ENCODE measurements around the gene C7. TPM values are rescaled to one million over a fixed set of nuclear protein-coding genes. Genes with fewer than 3 reads are reported as not detected.
"Not testable (repeated sequence)": the region's sequence is repeated elsewhere in the genome, so short reads cannot be mapped to it uniquely, and the experiment has no call there.

The C7 gene
- total RNA-seq, 4 donors from 2014 or later: 77.4 to 170 (median 127) TPM

GRCh38 chr5:40895440-40896425 is 13.6 kb upstream of the C7 start:
- H3K27me3 ChIP-seq; DNase-seq; H3K36me3 ChIP-seq; H3K27ac ChIP-seq; H3K4me3 ChIP-seq; H3K4me1 ChIP-seq; intact Hi-C loops (cut with DNase I; ENCODE audit: low total_unique reads); H3K9me3 ChIP-seq: not testable (repeated sequence)
- in situ Hi-C loops (cut with MboI; ENCODE audit: low pct_ligation_motif_present in 1 of 4, low pct_unique_long_range_greater_than_20kb in 1 of 4, low sequenced_read_pairs in 3 of 4): loop anchor here (25.0 kb wide), 4 partner anchors 933 to 1308 kb away; no protein-coding TSS in a partner anchor
- WGBS, 2 donors (ENCODE audit: low coverage in 1 of 2): 80 to 81% methylated on average over 1 to 10 of the region's 10 CpGs

GRCh38 chr5:40904205-40904993 is 4.9 kb upstream of the C7 start:
- Histone ChIP-seq H3K4me3 (no peak overlapping the region), H3K9me3 (no peaks in the 10 kb centered on the region), H3K36me3 (no peaks in the 10 kb centered on the region), H3K27ac (no peak overlapping the region), H3K27me3 (no peaks in the 10 kb centered on the region), H3K4me1 (peaks cover 0 to 21% (median 7%) of the 10 kb centered on the region in 4 donors)
- TF ChIP-seq, protein P1, sequence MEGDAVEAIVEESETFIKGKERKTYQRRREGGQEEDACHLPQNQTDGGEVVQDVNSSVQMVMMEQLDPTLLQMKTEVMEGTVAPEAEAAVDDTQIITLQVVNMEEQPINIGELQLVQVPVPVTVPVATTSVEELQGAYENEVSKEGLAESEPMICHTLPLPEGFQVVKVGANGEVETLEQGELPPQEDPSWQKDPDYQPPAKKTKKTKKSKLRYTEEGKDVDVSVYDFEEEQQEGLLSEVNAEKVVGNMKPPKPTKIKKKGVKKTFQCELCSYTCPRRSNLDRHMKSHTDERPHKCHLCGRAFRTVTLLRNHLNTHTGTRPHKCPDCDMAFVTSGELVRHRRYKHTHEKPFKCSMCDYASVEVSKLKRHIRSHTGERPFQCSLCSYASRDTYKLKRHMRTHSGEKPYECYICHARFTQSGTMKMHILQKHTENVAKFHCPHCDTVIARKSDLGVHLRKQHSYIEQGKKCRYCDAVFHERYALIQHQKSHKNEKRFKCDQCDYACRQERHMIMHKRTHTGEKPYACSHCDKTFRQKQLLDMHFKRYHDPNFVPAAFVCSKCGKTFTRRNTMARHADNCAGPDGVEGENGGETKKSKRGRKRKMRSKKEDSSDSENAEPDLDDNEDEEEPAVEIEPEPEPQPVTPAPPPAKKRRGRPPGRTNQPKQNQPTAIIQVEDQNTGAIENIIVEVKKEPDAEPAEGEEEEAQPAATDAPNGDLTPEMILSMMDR (IDR thresholded peaks at IDR 0.05): peak; percentile 84 to 94 (median 87)
- no peak for TF ChIP-seq POLR2A (IDR thresholded peaks at IDR 0.05)
- TF ChIP-seq EP300 (IDR thresholded peaks at IDR 0.05; ENCODE audit: low read depth): no peak
- TF ChIP-seq POLR2AphosphoS5 (IDR thresholded peaks at IDR 0.05): no peak
- intact Hi-C loops (cut with DNase I; ENCODE audit: low total_unique reads) (no loop called here), in situ Hi-C loops (cut with MboI; ENCODE audit: low pct_ligation_motif_present in 1 of 4, low pct_unique_long_range_greater_than_20kb in 1 of 4, low sequenced_read_pairs in 3 of 4) (loop anchor here in 2 of 4 donors (25.0 kb wide), 1 partner anchor 933 kb away; no protein-coding TSS in a partner anchor)
- DNase-seq: peak; percentile 70
- 62 to 77% methylated on average over 5 to 7 of the region's 7 CpGs for WGBS, 2 donors (ENCODE audit: low coverage in 1 of 2)

GRCh38 chr5:40904994-40905306 is 4.3 kb upstream of the C7 start:
- Histone ChIP-seq H3K27me3 (no peaks in the 10 kb centered on the region), H3K4me3 (no peak overlapping the region), H3K9me3 (no peaks in the 10 kb centered on the region), H3K36me3 (no peaks in the 10 kb centered on the region), H3K27ac (no peak overlapping the region), H3K4me1 (peaks cover 0 to 26% (median 8%) of the 10 kb centered on the region in 4 donors)
- DNase-seq: no peak
- TF ChIP-seq, protein P1 (IDR thresholded peaks at IDR 0.05): peak in 1 of 5 experiments; percentile 1
- no peak for TF ChIP-seq POLR2A (IDR thresholded peaks at IDR 0.05)
- in situ Hi-C loops (cut with MboI; ENCODE audit: low pct_ligation_motif_present in 1 of 4, low pct_unique_long_range_greater_than_20kb in 1 of 4, low sequenced_read_pairs in 3 of 4): loop anchor here in 2 of 4 donors (25.0 kb wide), 1 partner anchor 932 kb away; no protein-coding TSS in a partner anchor
- intact Hi-C loops (cut with DNase I; ENCODE audit: low total_unique reads): no loop called here
- WGBS, 2 donors (ENCODE audit: low coverage in 1 of 2): 42 to 57% methylated on average over 2 of the region's 2 CpGs

- intact Hi-C loops (cut with DNase I; ENCODE audit: low total_unique reads): no loop called here
Observed at GRCh38 chr5:40906351-40906751, 2.9 kb upstream of the C7 start.

More at GRCh38 chr5:40906351-40906751, 2.9 kb upstream of the C7 start:
- no peak for DNase-seq
- no peak for TF ChIP-seq POLR2A (IDR thresholded peaks at IDR 0.05)
- TF ChIP-seq POLR2AphosphoS5 (IDR thresholded peaks at IDR 0.05): no peak
- TF ChIP-seq, protein P1 (IDR thresholded peaks at IDR 0.05): no peak
- no peak for TF ChIP-seq EP300 (IDR thresholded peaks at IDR 0.05; ENCODE audit: low read depth)
- in situ Hi-C loops (cut with MboI; ENCODE audit: low pct_ligation_motif_present in 1 of 4, low pct_unique_long_range_greater_than_20kb in 1 of 4, low sequenced_read_pairs in 3 of 4): loop anchor here in 2 of 4 donors (25.0 kb wide), 1 partner anchor 931 kb away; no protein-coding TSS in a partner anchor
- 40 to 48% methylated on average over 1 of the region's 1 CpG for WGBS, 2 donors (ENCODE audit: low coverage in 1 of 2)
- Histone ChIP-seq H3K4me1 (peaks cover 0 to 30% (median 8%) of the 10 kb centered on the region in 4 donors), H3K9me3 (no peaks in the 10 kb centered on the region), H3K27ac (peak overlapping the region in 1 of 4 donors; percentile 19), H3K4me3 (no peak overlapping the region), H3K36me3 (no peaks in the 10 kb centered on the region), H3K27me3 (no peaks in the 10 kb centered on the region)

Data from transverse colon (tissue), 4 donors.